HG03108 (cell line): ENCODE results near the gene PIK3R2.
"Not testable (repeated sequence)": the region's sequence is repeated elsewhere in the genome, so short reads cannot be mapped to it uniquely, and the experiment has no call there.

Source experiments
- ATAC-seq: cut with Tn5 transposase; IDR thresholded peaks from one replicate; pipeline ENCODE4 v1.9.1; 2021; ENCODE audit warnings: moderate library complexity; ENCODE audit not compliant: unreplicated experiment

The PIK3R2 gene

DNA sequence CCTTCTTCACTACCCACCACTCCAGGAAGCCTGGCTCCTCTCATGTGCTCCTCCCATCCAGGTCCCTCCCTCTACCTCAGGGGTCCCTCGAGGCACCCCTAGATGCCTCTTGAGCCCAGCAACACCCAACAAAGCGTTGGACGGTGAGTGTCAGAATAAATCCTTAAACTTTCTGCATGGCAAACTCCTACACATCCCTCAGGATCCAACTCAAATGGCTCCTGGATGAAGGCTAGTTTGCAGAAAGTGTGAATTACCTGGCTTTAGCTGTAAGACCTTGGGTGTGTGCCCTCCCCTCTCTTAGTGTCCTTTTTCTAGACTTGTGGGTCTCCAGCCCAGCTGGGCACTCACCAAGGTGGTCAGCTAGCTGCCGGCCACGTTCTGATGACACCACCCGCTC is 45.4 kb downstream of the PIK3R2 start:
- ATAC-seq, result no peak

GRCh38 chr19:18202397-18202777 is 49.4 kb downstream of the PIK3R2 start:
- ATAC-seq, result no peak

DNA sequence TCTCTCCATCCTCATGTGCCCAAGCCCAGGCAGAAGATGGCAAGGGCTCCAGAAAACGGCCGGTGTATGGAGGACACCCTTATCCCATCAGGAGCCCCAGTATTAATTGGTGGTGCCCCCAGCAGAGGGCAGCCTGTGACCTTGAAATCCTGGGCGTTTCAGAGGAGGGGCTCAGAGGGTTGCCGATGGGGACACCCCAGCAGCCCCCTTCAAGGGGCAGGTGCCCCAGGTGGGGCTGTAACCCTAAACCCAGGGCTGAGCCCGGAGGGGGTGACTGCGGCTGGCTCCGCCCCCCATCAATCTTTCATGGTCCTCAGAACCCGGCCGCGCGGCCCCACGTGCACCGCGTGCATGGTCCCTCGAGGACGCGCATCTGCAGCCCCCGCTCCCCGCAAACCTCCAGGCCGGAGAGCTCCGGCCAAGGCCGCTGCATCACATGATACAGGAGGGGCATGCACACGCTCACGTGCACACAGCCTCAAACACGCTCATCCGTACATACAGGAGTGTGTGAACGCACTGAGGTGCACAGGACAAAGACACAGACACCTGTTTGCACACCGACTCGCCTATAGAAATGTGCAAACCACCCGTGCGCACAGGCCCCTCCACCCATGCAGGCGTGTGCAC is 49.9 kb downstream of the PIK3R2 start:
- ATAC-seq, result no peak

DNA sequence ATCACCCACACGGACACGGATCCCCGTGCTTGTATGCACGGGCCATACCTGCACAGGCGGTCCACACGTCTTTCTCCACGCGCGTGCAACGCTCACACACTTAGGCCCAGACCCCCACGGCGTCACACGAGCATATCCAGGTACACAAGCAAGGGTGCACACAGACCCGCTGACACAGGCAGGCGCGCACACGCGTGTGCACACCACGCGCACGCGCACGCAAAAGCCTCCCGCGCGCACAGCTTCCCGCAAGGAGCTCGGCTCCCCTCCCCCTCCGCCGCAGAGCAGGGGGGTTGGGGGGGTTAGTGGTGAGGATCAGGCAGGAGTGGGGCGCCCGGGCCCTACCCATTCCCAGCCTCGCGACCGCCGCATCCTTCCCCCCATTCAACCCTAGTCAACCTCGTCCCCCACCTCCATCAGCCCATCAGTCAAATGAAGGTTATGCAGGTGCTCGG is 50.5 kb downstream of the PIK3R2 start:
- ATAC-seq, result no peak

DNA sequence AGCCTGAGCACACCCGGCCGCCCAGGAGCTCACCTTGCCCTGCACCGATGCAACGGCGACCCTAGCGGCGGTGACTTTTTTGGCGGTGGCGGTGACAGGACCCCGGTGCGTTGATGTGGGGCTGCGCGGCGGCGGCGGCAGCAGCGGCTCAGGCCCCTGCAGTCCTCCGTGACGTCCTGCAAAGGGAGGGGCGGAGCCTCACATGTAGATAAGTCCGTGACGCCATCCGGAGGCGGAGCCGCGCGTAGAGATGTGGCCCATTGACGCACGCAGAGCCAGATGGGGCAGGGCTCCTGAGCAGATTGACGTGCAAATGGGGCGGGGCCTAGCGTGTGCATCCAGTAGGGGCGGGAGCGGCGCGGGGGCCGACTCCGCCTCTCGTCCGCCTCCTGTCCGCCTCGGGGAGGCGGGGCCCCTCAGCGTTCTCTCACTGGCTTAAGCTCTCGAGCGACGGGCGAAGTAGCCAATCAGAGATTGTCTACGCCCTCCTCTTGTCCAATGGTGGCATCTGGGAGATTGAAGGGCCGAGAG is 51.0 kb downstream of the PIK3R2 start, which contains the start of gene RAB3A:
TSS of gene RAB3A (minus strand) at position 180 of the 531 bp plus-strand sequence. CDS start 1,302 bp downstream, outside the sequence.
- ATAC-seq, result peak; percentile 88

DNA sequence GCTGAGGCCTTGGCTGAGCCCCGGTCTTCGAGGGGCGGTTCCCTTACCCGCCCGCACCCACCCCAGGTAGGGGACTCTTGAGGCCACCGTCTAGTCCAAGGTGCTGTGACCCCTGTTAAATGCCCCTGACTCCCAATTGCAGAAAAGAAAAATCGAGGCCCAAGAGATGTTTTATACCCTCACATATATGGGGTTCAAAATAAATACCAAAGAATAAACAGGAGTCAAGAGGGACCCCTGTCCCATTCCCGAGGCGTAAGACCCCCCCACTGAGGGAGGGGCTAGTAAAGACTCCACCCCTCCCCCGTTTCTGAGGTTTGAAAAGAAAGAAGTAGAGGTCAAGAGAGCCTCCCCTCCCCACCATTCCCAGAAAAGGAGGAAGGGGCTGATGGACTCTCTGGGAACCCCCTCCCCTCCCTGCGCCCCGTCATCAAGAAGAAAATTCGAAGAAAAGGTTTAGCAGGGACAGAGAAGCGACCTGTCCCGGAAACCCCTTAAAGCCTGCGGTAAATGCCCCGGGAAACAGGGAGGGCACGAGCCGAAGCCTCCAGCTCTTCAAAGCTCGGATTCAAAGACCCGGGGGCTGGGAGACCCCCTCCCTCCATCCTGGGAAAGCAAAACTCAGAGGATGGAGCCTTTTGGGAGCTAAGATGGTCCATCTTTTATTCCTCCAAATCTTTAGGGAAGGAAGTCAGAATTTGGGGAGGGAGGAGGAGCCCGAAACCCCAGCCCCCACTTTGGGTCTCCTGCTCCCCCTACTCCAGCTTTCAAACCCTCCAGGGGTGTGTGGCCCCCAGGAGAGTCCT is 51.6 kb downstream of the PIK3R2 start:
- ATAC-seq, result peak; percentile 4

DNA sequence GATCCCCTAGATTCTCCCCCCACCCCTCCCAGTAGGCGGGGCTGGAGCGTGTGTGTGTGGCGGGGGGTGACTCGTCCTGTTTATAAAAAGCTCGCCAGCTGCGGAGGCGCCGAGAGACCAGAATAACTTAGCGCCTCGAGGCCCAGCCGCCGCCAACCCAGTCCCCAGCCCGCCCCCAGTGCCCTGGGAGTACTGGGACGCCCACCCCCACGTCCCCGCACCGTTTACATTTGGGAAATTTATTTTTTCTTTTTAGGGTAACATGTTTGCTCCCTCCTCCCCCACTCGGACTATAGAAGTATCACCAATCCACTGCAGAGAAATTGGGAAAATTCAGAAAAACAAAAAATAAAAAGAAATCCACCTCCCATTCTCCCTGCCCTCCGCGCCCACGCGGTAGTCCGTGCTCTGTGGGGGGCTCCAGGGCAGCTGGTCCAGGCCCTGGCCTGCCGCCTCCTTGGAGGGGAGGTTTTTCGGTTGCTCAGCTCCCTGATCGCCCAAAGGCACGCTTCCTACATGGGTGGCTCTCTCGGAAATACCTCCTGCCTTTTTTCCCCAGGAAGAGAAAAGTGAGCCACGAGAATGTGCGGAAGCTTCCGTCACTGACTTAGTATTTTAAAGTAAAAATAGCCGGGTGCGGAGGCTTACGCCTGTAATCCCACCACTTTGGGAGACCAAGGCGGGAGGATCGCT is 52.4 kb downstream of the PIK3R2 start:
- no peak for ATAC-seq

DNA sequence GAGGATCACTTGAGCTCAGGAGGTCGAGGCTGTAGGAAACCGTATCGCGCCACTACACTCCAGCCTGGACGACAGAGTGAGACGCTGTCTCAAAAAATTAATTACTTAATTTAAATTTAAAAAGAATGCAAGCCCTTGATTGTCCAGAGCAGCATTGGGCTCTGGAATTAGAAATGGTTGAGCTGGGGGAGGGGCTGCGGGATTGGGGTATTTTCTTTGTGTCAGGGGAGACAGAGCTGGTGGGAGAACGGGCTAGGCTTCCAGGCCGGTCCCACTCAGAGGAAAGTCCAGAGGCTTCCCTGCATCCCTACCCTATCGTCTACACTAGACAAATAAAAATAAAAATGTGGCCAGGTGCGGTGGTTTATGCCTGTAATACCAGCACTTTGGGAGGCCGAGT is 53.1 kb downstream of the PIK3R2 start:
- ATAC-seq, result no peak

- no peak for ATAC-seq
Measured at GRCh38 chr19:18208098-18208951, 55.4 kb downstream of the PIK3R2 start.

GRCh38 chr19:18209912-18210311 is 56.9 kb downstream of the PIK3R2 start:
- not testable (repeated sequence) for ATAC-seq

GRCh38 chr19:18211683-18212082 is 58.7 kb downstream of the PIK3R2 start:
- ATAC-seq, result no peak

DNA sequence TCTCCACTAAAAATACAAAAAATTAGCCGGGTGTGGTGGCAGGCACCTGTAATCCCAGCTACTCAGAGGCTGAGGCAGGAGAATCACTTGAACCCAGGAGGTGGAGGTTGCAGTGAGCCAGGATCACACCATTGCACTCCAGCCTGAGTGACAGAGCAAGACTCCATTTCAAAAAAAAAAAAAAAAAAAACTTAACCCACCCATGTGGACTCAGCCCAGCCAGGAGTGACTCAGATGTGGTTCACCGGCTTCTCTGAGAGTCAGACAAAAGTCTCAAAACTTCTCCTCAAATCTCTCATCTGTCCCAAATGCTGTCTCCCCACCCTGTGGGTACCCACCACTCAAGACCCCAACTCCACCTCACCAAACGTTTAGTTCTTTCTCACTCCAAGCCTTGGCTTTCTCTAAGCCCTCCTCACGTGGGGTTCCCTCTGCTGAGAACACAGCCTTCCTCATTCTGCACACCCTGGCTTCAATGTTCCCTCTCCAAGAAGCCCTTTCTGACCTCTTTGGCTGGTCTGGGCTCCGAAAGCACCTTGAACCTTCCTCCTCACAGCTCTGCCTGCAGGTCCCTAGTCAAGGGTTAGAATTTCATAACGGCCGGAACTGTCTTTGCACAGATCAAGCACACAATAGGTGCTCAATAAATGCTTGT is 61.9 kb downstream of the PIK3R2 start:
- no peak for ATAC-seq

DNA sequence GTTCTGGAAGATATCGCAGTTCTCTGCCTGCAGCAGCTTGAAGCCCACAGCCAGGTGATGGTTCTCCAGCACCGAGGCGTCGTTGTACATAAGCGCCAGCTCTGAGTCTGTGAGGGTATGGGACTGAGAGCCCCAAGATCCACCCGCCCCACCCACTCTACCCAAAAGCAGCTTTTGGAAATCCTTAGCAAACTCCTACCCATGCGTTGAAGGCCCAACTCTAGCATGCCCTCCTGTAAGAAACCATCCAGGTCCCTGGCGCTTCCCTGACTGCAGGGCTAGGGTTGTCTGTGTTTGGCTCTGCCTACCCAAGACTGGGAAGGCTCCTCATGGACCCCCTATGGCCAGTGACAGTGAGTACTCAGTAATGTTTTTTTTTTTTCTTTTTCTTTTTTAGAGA is 63.8 kb downstream of the PIK3R2 start:
- no peak for ATAC-seq

GRCh38 chr19:18218159-18218558 is 65.2 kb downstream of the PIK3R2 start:
- ATAC-seq, result no peak

GRCh38 chr19:18218600-18218999 is 65.6 kb downstream of the PIK3R2 start:
- no peak for ATAC-seq
